Uterus (tissue), 4 donors: ENCODE results near the gene IL3. TPM values are rescaled to one million over a fixed set of nuclear protein-coding genes. Genes with fewer than 3 reads are reported as not detected.

Experiments used
- DNase-seq, 2 donors: peaks; one replicate each; pipeline ENCODE4 v3.0.0-alpha.2; 2019 to 2020
- H3K27ac ChIP-seq, 2 donors: fragments of 200-600 bp; sonication (generic); 1 replicate in 1 of 2; 2 replicates in 1 of 2; pipeline ENCODE4 v1.5.1; 2016 to 2018
- H3K27me3 ChIP-seq, 2 donors: fragments of 200-600 bp; sonication (generic); one replicate each; pipeline ENCODE4 v1.5.1; 2018 to 2019; ENCODE audit warnings: control low read depth in 1 of 2
- H3K36me3 ChIP-seq, 2 donors: fragments of 200-600 bp; sonication (generic); one replicate each; pipeline ENCODE4 v1.5.1; 2019; ENCODE audit warnings: control low read depth in 1 of 2
- H3K4me1 ChIP-seq, 2 donors: fragments of 200-600 bp; sonication (generic); one replicate each; pipeline ENCODE4 v1.5.1; 2018 to 2019; ENCODE audit warnings: control low read depth in 1 of 2
- H3K4me3 ChIP-seq, 2 donors: fragments of 200-600 bp; sonication (generic); 1 replicate in 1 of 2; 2 replicates in 1 of 2; pipeline ENCODE4 v1.5.1; 2018 to 2019; ENCODE audit warnings: mild to moderate bottlenecking in 1 of 2
- H3K9me3 ChIP-seq, 2 donors: fragments of 200-600 bp; sonication (generic); one replicate each; pipeline ENCODE4 v1.5.1; 2019; ENCODE audit warnings: control low read depth in 1 of 2
- CTCF ChIP-seq, 4 experiments: fragments of 200-600 bp in 2 of 4; fragments of 450-650 bp in 2 of 4; sonication (generic) in 2 of 4; IDR thresholded peaks; one replicate each; pipeline ENCODE4 v1.5.1; 2016 to 2019; ENCODE audit warnings: antibody characterized with exemption in 4 of 4, mild to moderate bottlenecking in 2 of 4, moderate library complexity in 1 of 4
- POLR2A ChIP-seq, 2 donors: fragments of 450-650 bp; IDR thresholded peaks; one replicate each; pipeline ENCODE4 v1.6.1; 2016; ENCODE audit warnings: antibody characterized with exemption in 2 of 2, mild to moderate bottlenecking in 1 of 2, moderate library complexity in 1 of 2
- intact Hi-C: fragments of 100-400 bp; cut with DNase I; formaldehyde crosslinking; loops from one replicate; pipeline ENCODE4 v1.15.1; 2023; ENCODE audit warnings: low total_unique reads
- total RNA-seq, 4 donors: library from RNA; depleted of rRNA in 3 of 4; stranded (reverse); fragments of >200 nt in 3 of 4; gene quantifications; one replicate each; pipeline versions ENCODE4 v1.1.0 to v1.2.4, GENCODE V29; 2014 to 2023
- donor health status: DM: yes; HTN: yes; CAD: no.

Gene IL3
- total RNA-seq, 4 donors from 2014 or later: not detected

- Histone ChIP-seq H3K36me3 (no peaks in the 10 kb centered on the region), H3K27me3 (no peaks in the 10 kb centered on the region), H3K4me1 (no peaks in the 10 kb centered on the region), H3K9me3 (no peaks in the 10 kb centered on the region), H3K27ac (no peak overlapping the region), H3K4me3 (no peak overlapping the region)
- TF ChIP-seq CTCF (IDR thresholded peaks at IDR 0.05) (no peak), POLR2A (IDR thresholded peaks at IDR 0.05) (no peak)
- DNase-seq: no peak
- intact Hi-C loops: no loop called here
Observed at GRCh38 chr5:132095077-132095410, 34.6 kb downstream of the IL3 start.

- Histone ChIP-seq H3K27ac (no peak overlapping the region), H3K4me1 (no peaks in the 10 kb centered on the region), H3K9me3 (no peaks in the 10 kb centered on the region), H3K4me3 (no peak overlapping the region), H3K27me3 (no peaks in the 10 kb centered on the region), H3K36me3 (no peaks in the 10 kb centered on the region)
- DNase-seq: no peak
- intact Hi-C loops: no loop called here
- TF ChIP-seq CTCF (IDR thresholded peaks at IDR 0.05): no peak
- no peak for TF ChIP-seq POLR2A (IDR thresholded peaks at IDR 0.05)
Observed at GRCh38 chr5:132095424-132095972, 35.0 kb downstream of the IL3 start.

GRCh38 chr5:132096904-132097303 is 36.4 kb downstream of the IL3 start:
- Histone ChIP-seq H3K27ac (no peak overlapping the region), H3K9me3 (no peaks in the 10 kb centered on the region), H3K4me1 (no peaks in the 10 kb centered on the region), H3K27me3 (no peaks in the 10 kb centered on the region), H3K4me3 (no peak overlapping the region), H3K36me3 (no peaks in the 10 kb centered on the region)
- TF ChIP-seq CTCF (IDR thresholded peaks at IDR 0.05) (no peak), POLR2A (IDR thresholded peaks at IDR 0.05) (no peak)
- intact Hi-C loops: no loop called here
- no peak for DNase-seq

- intact Hi-C loops: no loop called here
- Histone ChIP-seq H3K9me3 (no peaks in the 10 kb centered on the region), H3K4me3 (no peak overlapping the region), H3K4me1 (no peaks in the 10 kb centered on the region), H3K36me3 (no peaks in the 10 kb centered on the region), H3K27ac (no peak overlapping the region), H3K27me3 (no peaks in the 10 kb centered on the region)
- TF ChIP-seq POLR2A (IDR thresholded peaks at IDR 0.05): no peak
- DNase-seq: no peak
Observed at GRCh38 chr5:132098151-132098594, 37.7 kb downstream of the IL3 start.

- intact Hi-C loops: no loop called here
- no peaks in the 10 kb centered on the region for H3K36me3 ChIP-seq
- no peaks in the 10 kb centered on the region for H3K9me3 ChIP-seq
- no peaks in the 10 kb centered on the region for H3K27me3 ChIP-seq
- H3K27ac ChIP-seq: no peak overlapping the region
- TF ChIP-seq POLR2A (IDR thresholded peaks at IDR 0.05): no peak
- TF ChIP-seq CTCF (IDR thresholded peaks at IDR 0.05): no peak
- DNase-seq: no peak
- H3K4me1 ChIP-seq: no peaks in the 10 kb centered on the region
- H3K4me3 ChIP-seq: no peak overlapping the region
Observed at GRCh38 chr5:132098621-132099020, 38.2 kb downstream of the IL3 start.
